ENCODE measurements around the gene ZNF536.

GRCh38 chr19:30516111-30516510 is 143.9 kb downstream of the ZNF536 start:
- no peak for TF ChIP-seq GATA3 (IDR thresholded peaks at IDR 0.05; ENCODE audit: low read depth, low read length)
- no peak for TF ChIP-seq GATA2 (IDR thresholded peaks at IDR 0.05; ENCODE audit: low read depth, low read length)

All from SH-SY5Y (cell line).